ENCODE measurements around the gene SLC1A3.

DNA sequence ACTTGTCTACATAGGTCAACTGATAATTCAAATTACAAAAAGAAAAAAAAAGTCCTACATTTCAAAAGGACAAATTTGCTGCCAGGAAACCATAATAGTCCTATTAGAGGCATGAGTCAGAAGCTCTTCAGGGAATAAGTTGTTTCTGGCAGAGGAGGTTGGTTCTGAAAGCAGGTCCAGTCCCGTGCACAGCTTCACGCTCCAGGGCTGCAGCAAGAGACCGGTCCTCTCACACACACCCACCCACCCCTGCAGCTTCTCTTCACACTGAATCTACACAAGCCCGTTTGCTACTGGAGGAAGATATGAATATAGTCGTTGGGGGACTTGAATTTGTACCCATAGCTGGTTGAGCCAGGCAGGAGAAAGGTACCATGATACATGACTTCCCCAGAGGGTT lies 36.9 kb upstream of the SLC1A3 start:
- TF ChIP-seq, protein P1, sequence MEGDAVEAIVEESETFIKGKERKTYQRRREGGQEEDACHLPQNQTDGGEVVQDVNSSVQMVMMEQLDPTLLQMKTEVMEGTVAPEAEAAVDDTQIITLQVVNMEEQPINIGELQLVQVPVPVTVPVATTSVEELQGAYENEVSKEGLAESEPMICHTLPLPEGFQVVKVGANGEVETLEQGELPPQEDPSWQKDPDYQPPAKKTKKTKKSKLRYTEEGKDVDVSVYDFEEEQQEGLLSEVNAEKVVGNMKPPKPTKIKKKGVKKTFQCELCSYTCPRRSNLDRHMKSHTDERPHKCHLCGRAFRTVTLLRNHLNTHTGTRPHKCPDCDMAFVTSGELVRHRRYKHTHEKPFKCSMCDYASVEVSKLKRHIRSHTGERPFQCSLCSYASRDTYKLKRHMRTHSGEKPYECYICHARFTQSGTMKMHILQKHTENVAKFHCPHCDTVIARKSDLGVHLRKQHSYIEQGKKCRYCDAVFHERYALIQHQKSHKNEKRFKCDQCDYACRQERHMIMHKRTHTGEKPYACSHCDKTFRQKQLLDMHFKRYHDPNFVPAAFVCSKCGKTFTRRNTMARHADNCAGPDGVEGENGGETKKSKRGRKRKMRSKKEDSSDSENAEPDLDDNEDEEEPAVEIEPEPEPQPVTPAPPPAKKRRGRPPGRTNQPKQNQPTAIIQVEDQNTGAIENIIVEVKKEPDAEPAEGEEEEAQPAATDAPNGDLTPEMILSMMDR (IDR thresholded peaks at IDR 0.05; ENCODE audit: low read length) = no peak
- TF ChIP-seq EZH2phosphoT487 (IDR thresholded peaks at IDR 0.05; ENCODE audit: low read length) = no peak
- no peak for TF ChIP-seq EZH2 (optimal IDR thresholded peaks at IDR 0.05; ENCODE audit: low read depth, low read length)
